ENCODE results near the gene ETS1.
"Not testable (repeated sequence)": the region's sequence is repeated elsewhere in the genome, so short reads cannot be mapped to it uniquely, and the experiment has no call there.

Gene ETS1

GRCh38 chr11:128462922-128463321, 124.4 kb downstream of the ETS1 start:
- H3K36me3 ChIP-seq (ENCODE audit: insufficient read depth, low read length), result no peaks in the 10 kb centered on the region
- no peak overlapping the region for H3K4me3 ChIP-seq (ENCODE audit: low read length)

DNA sequence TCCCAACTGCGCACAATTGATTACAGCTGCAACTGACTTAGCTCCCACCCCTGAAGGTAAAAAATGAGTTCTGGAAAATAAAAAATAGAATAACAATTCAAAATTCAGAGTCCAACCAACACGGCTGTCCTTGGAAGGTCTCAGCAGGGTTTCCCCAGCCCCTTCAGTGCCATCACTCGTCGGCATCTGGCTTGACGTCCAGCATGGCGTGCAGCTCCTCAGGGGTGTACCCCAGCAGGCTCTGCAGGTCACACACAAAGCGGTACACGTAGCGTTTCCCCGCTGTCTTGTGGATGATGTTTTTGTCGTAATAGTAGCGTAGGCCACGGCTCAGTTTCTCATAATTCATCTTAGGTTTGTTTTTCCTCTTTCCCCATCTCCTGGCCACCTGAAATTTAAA, 125.2 kb downstream of the ETS1 start:
- H3K36me3 ChIP-seq (ENCODE audit: insufficient read depth, low read length), result no peaks in the 10 kb centered on the region

More at GRCh38 chr11:128462922-128463321, 124.4 kb downstream of the ETS1 start:
- no peak overlapping the region for H2AFZ ChIP-seq (ENCODE audit: low read depth, low read length)
- no peaks in the 10 kb centered on the region for H3K4me1 ChIP-seq (ENCODE audit: insufficient read depth, low read length)
- H3K27me3 ChIP-seq (ENCODE audit: insufficient read depth, low read length), result no peaks in the 10 kb centered on the region
- H3K9me3 ChIP-seq (ENCODE audit: low read length), result no peaks in the 10 kb centered on the region

DNA sequence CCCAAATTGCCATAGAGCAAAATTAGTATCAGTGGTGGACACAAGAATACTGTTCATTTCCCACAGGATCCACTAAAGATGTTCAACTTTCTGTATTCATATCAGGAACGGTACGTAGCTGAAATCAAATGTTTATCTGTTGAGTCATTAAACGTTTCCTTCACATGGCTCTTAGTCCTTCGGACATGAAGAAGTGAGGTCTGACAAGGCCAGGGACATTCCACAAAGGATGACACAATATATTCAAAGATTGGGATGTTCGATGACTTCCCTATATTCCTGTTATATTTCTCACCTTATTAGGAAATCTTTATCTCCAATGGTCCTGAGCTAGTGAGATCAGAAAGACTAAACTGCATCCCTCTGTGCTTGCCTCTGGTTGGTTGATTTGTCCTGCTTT, 129.0 kb downstream of the ETS1 start:
- Histone ChIP-seq H3K9me3 (ENCODE audit: low read length) (no peaks in the 10 kb centered on the region), H3K4me1 (ENCODE audit: insufficient read depth, low read length) (no peaks in the 10 kb centered on the region), H3K36me3 (ENCODE audit: insufficient read depth, low read length) (no peaks in the 10 kb centered on the region), H3K27me3 (ENCODE audit: insufficient read depth, low read length) (no peaks in the 10 kb centered on the region), H3K4me3 (ENCODE audit: low read length) (no peak overlapping the region), H2AFZ (ENCODE audit: low read depth, low read length) (no peak overlapping the region)

More for the DNA sequence above, 125.2 kb downstream of the ETS1 start:
- no peak overlapping the region for H3K4me3 ChIP-seq (ENCODE audit: low read length)
- no peaks in the 10 kb centered on the region for H3K9me3 ChIP-seq (ENCODE audit: low read length)
- H2AFZ ChIP-seq (ENCODE audit: low read depth, low read length), result no peak overlapping the region
- no peaks in the 10 kb centered on the region for H3K4me1 ChIP-seq (ENCODE audit: insufficient read depth, low read length)
- no peaks in the 10 kb centered on the region for H3K27me3 ChIP-seq (ENCODE audit: insufficient read depth, low read length)

DNA sequence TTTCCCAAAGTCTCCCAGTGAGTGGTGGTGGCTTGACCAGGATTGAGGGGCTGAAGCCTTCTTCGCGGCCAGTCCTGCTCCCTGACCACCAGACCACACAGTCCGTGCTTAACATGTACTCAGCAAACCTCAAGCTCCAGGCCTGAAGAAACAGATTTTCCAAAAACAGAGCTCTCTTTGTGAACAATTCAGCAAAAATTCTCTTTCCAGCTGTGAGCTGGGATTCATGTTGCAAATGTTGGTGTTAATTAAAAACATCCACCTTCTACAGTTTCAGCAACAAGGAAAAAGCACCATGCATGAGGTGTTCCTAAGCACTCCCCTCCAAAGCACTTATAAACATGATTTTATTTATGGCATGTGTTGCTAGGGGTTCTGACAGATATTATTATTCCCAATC, 129.5 kb downstream of the ETS1 start:
- Histone ChIP-seq H3K9me3 (ENCODE audit: low read length) (no peaks in the 10 kb centered on the region), H3K4me1 (ENCODE audit: insufficient read depth, low read length) (no peaks in the 10 kb centered on the region), H2AFZ (ENCODE audit: low read depth, low read length) (no peak overlapping the region), H3K4me3 (ENCODE audit: low read length) (no peak overlapping the region), H3K27me3 (ENCODE audit: insufficient read depth, low read length) (no peaks in the 10 kb centered on the region), H3K36me3 (ENCODE audit: insufficient read depth, low read length) (no peaks in the 10 kb centered on the region)

- H3K9me3 ChIP-seq (ENCODE audit: low read length), result no peaks in the 10 kb centered on the region
- no peaks in the 10 kb centered on the region for H3K4me1 ChIP-seq (ENCODE audit: insufficient read depth, low read length)
- H3K4me3 ChIP-seq (ENCODE audit: low read length), result no peak overlapping the region
- no peak overlapping the region for H2AFZ ChIP-seq (ENCODE audit: low read depth, low read length)
- H3K36me3 ChIP-seq (ENCODE audit: insufficient read depth, low read length), result no peaks in the 10 kb centered on the region
- no peaks in the 10 kb centered on the region for H3K27me3 ChIP-seq (ENCODE audit: insufficient read depth, low read length)
Measured at GRCh38 chr11:128456566-128457268, 130.6 kb downstream of the ETS1 start.

GRCh38 chr11:128455766-128456165, 131.6 kb downstream of the ETS1 start:
- Histone ChIP-seq H3K4me1 (ENCODE audit: insufficient read depth, low read length) (no peaks in the 10 kb centered on the region), H3K36me3 (ENCODE audit: insufficient read depth, low read length) (no peaks in the 10 kb centered on the region), H2AFZ (ENCODE audit: low read depth, low read length) (no peak overlapping the region), H3K4me3 (ENCODE audit: low read length) (no peak overlapping the region), H3K9me3 (ENCODE audit: low read length) (no peaks in the 10 kb centered on the region), H3K27me3 (ENCODE audit: insufficient read depth, low read length) (no peaks in the 10 kb centered on the region)

- Histone ChIP-seq H3K4me1 (ENCODE audit: insufficient read depth, low read length) (no peaks in the 10 kb centered on the region), H2AFZ (ENCODE audit: low read depth, low read length) (no peak overlapping the region), H3K36me3 (ENCODE audit: insufficient read depth, low read length) (no peaks in the 10 kb centered on the region), H3K27me3 (ENCODE audit: insufficient read depth, low read length) (no peaks in the 10 kb centered on the region), H3K4me3 (ENCODE audit: low read length) (no peak overlapping the region), H3K9me3 (ENCODE audit: low read length) (no peaks in the 10 kb centered on the region)
Measured at GRCh38 chr11:128453444-128454336, 133.7 kb downstream of the ETS1 start.

DNA sequence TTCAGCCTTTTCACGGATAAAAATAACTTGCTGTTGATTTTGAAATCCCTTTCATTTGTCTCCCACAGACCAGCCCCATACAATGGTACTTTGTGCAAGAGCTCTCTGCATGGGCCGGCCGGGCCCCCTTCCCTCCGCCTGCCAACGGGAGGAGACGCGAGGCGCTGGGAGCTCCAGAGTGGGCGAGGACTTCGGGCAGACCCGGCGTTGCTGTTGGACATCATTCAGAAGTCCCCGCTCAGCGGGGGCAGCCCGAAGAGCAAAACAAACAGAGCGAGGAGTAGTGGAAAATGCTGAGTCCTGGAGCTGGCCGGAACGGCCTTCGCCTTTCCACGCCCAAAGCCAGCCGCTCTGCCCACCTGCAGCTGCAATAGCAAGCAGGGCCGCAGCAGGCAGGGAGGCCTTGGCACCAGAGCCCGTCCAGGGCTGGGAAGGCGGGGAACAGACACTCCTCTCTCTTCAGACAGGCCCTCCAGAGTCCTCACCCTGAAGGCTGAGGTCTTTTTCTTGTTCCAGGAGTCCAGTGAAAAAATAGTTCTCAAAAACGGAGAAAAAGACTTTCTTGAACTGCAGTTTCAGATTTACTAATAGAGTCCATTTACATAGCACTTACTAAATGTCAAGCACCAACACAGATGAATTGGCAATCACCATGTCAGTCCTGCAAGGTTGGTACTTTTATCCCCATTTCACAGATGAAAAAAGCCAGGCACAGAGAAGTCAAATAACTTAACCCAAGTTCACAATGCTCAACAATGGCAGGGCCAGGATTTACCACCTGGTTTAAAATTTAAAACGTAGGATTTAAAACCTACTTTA, 135.5 kb downstream of the ETS1 start:
- H2AFZ ChIP-seq (ENCODE audit: low read depth, low read length), result no peak overlapping the region
- no peaks in the 10 kb centered on the region for H3K4me1 ChIP-seq (ENCODE audit: insufficient read depth, low read length)
- no peaks in the 10 kb centered on the region for H3K27me3 ChIP-seq (ENCODE audit: insufficient read depth, low read length)
- no peaks in the 10 kb centered on the region for H3K9me3 ChIP-seq (ENCODE audit: low read length)
- no peaks in the 10 kb centered on the region for H3K36me3 ChIP-seq (ENCODE audit: insufficient read depth, low read length)
- no peak overlapping the region for H3K4me3 ChIP-seq (ENCODE audit: low read length)

DNA sequence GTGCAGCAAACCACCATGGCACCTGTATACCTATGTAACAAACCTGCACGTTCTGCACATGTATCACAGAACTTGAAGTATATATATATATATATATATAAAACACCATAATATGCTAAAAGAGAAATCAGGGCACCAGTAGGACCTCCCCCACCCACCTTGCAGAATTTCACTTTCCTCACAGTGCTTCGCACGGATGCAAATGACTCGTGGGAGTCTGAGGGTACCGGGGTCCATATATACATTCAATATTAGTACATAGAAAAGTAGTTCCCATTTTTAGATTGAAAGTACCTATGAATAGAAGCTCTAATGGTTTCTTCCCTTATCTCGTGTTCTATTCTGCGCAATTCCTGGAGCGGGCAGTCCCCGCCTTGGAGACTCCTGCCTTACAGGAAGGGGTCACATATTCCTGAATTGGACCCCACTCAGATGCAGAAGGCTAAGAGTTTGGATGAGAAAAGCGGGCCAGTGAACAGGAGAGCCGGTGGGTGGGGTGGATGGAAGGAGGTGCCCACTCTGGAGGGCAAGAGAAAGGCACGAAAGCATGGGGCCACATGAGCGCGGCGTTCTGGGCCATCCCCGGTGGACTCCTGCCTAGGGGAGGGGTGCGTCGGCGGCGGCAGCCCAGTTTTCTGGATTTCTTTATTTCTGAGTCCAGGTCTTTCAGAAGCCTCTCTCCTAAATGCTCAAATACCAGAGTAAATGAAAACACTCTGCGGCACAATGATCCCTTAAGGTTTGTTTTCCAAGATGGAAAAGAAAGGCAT, 136.3 kb downstream of the ETS1 start:
- Histone ChIP-seq H2AFZ (ENCODE audit: low read depth, low read length) (no peak overlapping the region), H3K36me3 (ENCODE audit: insufficient read depth, low read length) (no peaks in the 10 kb centered on the region), H3K9me3 (ENCODE audit: low read length) (no peaks in the 10 kb centered on the region), H3K4me1 (ENCODE audit: insufficient read depth, low read length) (no peaks in the 10 kb centered on the region), H3K27me3 (ENCODE audit: insufficient read depth, low read length) (no peaks in the 10 kb centered on the region), H3K4me3 (ENCODE audit: low read length) (no peak overlapping the region)

GRCh38 chr11:128450425-128450824, 136.9 kb downstream of the ETS1 start:
- not testable (repeated sequence) for H3K4me3 ChIP-seq (ENCODE audit: low read length); H3K9me3 ChIP-seq (ENCODE audit: low read length); H3K36me3 ChIP-seq (ENCODE audit: insufficient read depth, low read length); H2AFZ ChIP-seq (ENCODE audit: low read depth, low read length); H3K4me1 ChIP-seq (ENCODE audit: insufficient read depth, low read length); H3K27me3 ChIP-seq (ENCODE audit: insufficient read depth, low read length)

GRCh38 chr11:128448981-128449713, 138.2 kb downstream of the ETS1 start:
- Histone ChIP-seq H3K9me3 (ENCODE audit: low read length) (no peaks in the 10 kb centered on the region), H3K4me3 (ENCODE audit: low read length) (no peak overlapping the region), H2AFZ (ENCODE audit: low read depth, low read length) (no peak overlapping the region), H3K36me3 (ENCODE audit: insufficient read depth, low read length) (no peaks in the 10 kb centered on the region), H3K4me1 (ENCODE audit: insufficient read depth, low read length) (no peaks in the 10 kb centered on the region), H3K27me3 (ENCODE audit: insufficient read depth, low read length) (no peaks in the 10 kb centered on the region)
